ENCODE measurements around the gene CDH22. TPM values are rescaled to one million over a fixed set of nuclear protein-coding genes. Genes with fewer than 3 reads are reported as not detected.

CDH22 gene
- total RNA-seq, 1 donor from 2014 or later = under 0.01 TPM

DNA sequence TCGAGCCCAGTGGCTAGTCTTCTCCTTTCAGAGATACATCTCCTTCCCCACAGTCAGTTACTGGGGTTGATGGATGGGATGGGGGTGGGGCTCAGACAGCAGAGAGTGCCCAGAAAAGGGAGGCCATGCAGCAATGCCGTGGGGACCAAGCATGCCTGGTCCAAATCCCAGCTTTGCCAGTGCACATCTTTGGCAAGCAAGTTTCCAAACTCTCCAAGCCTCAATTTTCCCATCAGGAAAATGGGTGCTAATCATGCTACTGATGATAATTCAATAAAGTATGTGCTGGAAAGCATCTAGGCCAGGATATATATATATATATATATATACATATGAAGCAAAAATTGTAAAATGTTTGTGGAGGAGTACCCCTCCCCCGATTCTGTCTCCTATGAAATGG is 111.3 kb downstream of the CDH22 start:
- no peak for DNase-seq (ENCODE audit: low read depth in 2 of 2)

GRCh38 chr20:46195264-46196036 is 112.8 kb downstream of the CDH22 start:
- DNase-seq (ENCODE audit: low read depth in 2 of 2) = no peak

DNA sequence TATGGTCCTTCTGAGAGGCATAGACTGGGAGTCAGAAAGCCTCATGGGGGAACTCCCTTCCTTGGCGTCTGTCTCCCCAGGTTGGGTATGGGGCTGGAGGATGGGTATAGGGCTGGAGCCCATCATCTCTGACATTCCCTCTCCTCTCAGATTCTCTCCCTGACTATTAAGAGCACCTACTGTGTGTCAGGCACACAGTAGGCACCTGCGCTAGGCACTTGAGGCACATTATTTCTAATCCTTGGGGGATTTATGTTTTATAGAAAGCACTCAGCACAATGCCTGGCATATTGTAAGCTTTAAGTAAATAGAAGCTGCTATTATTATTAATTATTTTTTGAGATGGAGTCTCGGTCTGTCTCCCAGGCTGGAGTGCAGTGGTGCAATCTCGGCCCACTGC is 113.9 kb downstream of the CDH22 start:
- no peak for DNase-seq (ENCODE audit: low read depth in 2 of 2)

DNA sequence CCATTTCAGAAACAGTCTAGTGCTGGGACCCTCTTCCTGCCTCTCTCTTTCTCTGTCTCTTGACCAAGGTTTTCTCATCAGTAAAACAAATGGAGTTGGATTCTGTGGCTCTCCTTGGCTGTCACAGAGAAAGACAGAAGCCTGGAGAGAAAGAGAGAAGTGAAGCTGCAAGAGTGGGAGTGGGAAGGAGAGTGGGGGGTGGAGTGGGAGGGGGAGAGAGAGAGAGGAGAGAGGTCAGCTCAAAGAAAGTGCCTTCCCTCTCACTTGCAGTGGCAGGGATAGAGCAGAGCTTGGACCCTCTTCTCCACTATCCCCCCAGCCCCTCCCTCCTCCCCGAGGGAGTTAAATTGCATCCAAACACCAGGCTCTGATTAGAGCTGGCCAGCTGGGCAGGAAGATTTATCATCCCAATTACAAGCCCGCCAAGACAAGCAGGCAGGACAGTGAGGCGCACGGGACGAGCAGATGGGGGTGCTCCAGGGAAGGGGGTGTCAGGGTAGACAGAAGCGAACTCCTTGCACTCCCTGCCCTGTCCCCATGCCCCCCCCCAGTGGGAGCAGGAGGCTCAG is 115.8 kb downstream of the CDH22 start:
- no peak for DNase-seq (ENCODE audit: low read depth in 2 of 2)

- no peak for DNase-seq (ENCODE audit: low read depth in 2 of 2)
Observed at GRCh38 chr20:46191611-46192010, 116.7 kb downstream of the CDH22 start.

DNA sequence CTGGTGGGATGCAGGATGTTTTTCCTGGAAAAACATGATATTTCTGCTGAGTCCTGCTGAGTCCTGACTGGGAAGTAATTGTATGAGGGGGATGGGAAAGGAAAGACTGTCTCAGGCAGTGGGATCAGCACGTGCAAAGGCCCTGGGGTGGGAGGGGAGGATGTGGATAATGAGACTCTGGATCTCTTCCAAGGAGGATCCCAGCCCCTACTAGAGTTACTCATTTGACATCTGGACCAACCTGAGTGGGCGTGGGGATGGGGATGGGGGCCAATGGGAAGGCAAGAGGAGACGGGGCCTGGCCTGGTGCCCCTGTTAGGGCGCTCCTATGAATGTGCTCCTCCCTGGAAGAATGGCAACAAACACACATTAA is 117.1 kb downstream of the CDH22 start:
- DNase-seq (ENCODE audit: low read depth in 2 of 2) = no peak

DNA sequence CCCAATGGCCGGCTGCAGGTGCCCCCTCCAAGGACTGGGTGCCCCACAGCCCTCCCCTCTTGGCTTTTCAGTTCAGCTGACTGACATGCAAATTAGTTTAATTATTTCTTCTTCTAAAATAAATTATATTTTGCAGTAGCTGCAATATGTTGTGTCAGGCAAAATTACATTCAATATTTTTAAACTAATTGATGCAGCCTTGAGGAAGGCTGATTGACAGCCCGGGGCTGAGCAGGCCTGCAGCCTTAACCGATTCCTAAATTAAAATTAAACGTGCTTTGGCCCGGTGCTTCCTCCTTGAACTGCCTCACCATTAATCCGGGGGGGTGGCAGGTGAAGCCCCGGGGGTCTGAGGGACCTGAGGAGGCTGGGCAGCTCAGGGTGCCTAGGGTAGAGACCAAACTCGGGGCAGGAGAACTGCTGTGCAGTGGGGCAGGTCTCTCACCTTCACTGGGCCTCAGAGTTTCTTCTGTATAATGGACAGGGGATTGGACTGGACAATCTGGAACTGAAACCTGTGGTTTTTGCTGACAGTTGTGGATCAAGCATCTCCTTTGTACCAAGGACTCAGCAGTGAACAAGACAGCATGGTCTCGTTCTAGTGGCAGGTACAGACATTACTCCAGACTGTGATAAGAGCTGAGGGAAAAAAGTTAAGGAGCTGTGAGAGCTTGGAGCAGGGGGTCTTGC is 117.7 kb downstream of the CDH22 start:
- no peak for DNase-seq (ENCODE audit: low read depth in 2 of 2)

- no peak for DNase-seq (ENCODE audit: low read depth in 2 of 2)
Observed at GRCh38 chr20:46188866-46189541, 119.3 kb downstream of the CDH22 start.

- no peak for DNase-seq (ENCODE audit: low read depth in 2 of 2)
Observed at GRCh38 chr20:46186210-46186609, 122.1 kb downstream of the CDH22 start.

DNA sequence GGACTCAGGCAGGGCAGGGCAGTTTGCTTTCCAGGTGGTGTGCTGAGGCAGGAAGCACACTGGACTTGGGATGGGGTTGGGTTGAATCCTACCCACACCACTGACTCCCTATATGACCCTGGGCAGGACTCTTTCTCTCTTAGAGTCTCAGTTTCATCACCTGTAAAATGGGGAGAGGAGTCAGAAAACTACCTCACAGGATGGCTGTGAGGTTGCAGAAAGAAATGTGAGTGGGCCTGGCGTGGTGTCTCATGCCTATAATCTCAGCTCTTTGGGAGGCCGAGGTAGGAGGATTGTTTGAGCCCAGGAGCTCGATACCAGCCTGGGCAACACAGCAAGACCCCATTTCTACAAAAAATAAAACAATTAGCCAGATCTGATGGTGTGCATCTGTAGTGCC is 122.9 kb downstream of the CDH22 start:
- DNase-seq (ENCODE audit: low read depth in 2 of 2) = no peak

DNA sequence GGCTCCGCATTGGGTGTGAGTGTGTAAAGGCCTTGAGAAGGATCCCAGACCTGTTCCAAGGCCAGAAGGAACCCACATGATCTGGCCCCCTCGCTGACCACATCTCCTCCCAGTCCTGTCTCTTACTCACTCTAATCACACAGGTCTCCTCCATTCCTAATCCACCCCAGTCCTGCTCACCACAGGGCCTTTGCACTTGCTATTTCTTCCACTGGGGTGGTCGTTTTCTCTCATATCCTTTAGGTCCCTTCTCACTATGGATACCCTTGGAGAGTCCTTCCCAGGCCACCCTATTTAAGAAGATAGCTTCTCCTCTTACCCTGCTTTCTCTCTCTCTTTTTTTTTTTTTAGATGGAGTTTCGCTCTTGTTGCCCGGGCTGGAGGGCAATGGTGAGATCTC is 124.5 kb downstream of the CDH22 start:
- no peak for DNase-seq (ENCODE audit: low read depth in 2 of 2)

GRCh38 chr20:46182276-46183200 is 125.8 kb downstream of the CDH22 start:
- no peak for DNase-seq (ENCODE audit: low read depth in 2 of 2)

DNA sequence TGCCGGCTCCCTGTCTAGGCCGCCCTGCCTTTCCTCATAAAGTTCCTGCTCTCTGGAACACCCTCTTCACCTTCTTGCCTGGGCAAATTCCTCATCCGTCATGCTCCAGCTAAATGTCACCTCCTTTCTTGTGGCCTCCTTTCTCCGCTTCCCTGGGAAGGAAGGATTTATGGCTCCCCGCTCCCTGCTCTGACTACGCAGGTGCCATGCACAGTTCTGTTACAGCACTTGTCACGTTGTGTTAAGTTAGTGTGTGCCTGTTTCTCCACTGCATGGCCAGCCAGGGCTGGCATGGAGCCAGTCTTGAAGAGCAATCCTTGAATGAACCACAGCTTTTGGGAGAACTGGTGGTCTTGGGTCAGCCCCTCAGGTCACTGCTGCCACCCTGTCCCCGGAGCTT is 128.4 kb downstream of the CDH22 start:
- DNase-seq (ENCODE audit: low read depth in 2 of 2) = no peak

DNA sequence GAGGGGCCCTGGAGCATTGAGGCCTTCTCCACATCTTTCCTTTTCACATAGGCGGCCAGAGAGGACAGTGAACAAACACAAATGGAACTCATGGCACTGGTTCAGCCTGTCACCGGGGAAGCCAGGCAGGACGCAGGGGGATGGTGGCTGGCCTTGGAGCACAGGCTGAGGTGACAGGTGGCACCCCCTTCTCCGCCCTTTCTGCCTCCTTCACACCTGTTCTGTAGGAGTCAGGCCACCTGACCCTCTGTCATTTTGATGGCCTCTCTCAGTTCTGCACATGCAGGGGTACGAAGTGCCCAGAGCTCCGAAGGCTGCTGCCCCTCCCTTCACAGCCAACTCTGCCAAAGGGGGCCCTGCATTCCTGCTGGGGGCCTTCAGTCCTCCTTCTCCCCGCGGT is 129.4 kb downstream of the CDH22 start:
- DNase-seq (ENCODE audit: low read depth in 2 of 2) = no peak

DNA sequence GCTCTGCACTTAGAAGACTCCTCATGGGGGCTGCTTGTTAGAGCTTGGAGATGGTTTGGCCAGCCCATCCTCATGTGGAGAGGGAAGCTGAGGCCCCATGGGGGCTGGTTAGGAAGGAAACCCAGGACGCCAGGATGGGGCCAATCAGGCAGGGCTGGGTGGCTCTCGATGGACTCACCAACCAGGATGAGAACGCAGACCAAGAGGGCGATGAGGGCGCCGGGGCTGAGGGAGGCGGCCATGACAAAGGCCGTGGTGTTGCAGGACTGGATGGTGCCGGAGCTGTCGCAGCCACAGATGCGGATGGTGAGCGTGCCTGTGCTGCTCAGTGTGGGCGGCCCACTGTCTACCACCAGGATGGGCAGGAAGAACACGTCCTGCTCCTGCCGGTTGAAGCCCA is 130.5 kb downstream of the CDH22 start:
- no peak for DNase-seq (ENCODE audit: low read depth in 2 of 2)

- no peak for DNase-seq (ENCODE audit: low read depth in 2 of 2)
Observed at GRCh38 chr20:46176739-46177378, 131.4 kb downstream of the CDH22 start.

GRCh38 chr20:46175127-46175494 is 133.2 kb downstream of the CDH22 start:
- DNase-seq (ENCODE audit: low read depth in 2 of 2) = no peak

- peak; percentile 12 to 64 for DNase-seq (ENCODE audit: low read depth in 2 of 2)
Observed at GRCh38 chr20:46174469-46175126, 133.7 kb downstream of the CDH22 start.

DNA sequence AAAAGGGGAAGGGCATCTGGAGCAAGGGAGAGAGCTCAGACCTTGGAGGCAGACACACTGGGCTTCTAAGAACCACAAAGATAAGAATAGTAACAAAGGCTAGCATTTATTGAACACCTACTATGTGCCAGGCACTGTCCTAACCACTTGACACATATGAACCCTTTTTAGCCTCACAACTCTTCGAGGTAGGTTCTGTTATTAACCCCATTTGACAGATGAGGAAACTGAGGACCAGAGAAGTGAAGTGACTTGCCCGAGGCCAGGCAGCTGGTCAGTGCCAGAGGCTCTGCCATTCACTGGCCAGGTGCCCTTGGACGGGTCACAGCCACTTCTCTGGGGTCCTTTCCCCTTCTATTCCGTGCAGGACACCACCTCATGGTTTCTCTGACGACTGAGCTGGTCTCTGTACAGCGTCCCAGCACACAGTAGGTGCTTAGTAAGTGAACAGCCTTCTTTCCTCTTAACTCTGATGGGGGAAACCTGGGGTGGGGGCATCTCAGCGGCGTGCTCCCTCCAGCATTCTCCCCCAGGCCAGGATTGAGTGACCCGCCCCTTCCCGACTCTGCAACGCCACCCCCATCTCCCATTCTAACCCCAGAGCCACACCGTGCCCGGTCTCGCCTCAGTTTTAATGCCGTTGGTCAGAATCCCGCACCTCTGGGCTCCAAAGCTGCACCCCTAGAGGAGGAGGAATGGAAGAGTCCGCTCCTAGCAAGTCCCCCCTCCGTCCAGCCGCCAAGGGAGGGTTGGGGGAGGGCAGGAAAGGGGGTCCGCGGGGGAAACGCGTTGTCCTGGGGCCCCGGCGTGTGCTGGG is 134.4 kb downstream of the CDH22 start:
- DNase-seq (ENCODE audit: low read depth in 2 of 2) = no peak

Data from dermis microvascular lymphatic vessel endothelial cell (primary cell).